ENCODE measurements around the gene SGPL1. TPM values are rescaled to one million over a fixed set of nuclear protein-coding genes. Genes with fewer than 3 reads are reported as not detected.
A peak's percentile ranks its signal among the peaks of the same experiment; 100 is the strongest.
"Not testable (repeated sequence)": the region's sequence is repeated elsewhere in the genome, so short reads cannot be mapped to it uniquely, and the experiment has no call there.

Gene SGPL1
- polyA plus RNA-seq, 4 donors, result 39.6 to 66.2 (median 60.0) TPM

DNA sequence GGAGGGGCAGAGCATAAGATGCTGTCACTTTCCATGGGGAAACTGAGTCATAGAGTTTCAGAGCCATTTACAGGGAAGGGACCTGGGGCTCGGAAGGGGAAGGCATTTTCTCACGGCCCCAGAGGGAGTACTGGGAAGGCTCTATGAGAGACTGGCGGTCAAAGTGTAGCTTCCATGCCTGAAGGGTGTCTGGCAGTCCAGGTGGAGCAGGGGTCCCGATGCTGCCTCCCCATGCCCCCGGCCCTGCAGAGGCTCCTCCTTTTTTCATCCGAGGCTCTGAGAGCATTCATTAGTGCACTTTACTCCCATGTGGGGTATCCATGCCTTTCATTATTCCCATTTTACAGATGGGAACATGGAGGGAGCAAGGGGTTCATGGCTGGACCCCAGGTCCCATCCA lies 100.5 kb downstream of the SGPL1 start:
- no peak for DNase-seq (ENCODE audit: low read depth in 4 of 4, low spot score in 3 of 4)

DNA sequence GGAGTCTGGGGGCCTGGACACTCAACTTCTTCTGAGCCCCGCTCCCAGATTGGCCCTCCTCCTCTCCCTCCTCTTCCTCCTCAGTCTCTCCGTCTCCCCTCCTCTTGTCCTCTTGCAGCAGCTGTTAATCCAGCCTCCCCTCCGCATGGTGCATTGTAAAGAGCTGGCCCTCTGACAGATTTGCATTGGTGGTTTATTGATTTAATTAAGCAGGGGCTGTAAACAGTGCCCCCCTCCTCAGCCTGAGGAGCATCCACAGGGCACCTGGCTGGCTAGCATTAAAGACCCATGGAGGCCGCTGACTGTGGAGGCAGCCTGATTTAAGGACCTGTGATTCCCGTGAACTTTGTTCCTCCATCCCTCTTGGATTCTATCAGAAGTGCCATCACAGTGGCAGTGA lies 101.5 kb downstream of the SGPL1 start:
- DNase-seq (ENCODE audit: low read depth in 4 of 4, low spot score in 3 of 4), result no peak

DNA sequence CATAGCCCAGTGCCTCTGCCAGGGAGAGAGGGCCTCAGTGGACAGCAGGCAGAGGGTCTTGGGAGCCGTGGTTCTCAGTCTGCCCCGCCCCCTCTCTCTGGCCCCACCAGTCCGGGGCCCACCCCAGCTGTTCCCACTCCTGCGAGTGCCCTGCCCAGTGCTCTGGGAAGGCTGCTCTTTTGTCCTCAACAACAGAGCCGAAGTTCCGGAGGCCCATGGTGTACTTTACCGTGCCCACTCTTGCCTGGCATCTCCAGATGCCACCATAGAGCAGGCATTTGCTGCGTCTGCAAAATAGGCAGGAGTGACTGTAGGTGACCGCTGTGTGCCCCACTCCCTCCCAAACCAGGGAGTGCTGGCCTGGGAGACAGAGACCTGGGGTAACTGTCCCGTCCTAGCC lies 101.9 kb downstream of the SGPL1 start:
- DNase-seq (ENCODE audit: low read depth in 4 of 4, low spot score in 3 of 4), result no peak

DNA sequence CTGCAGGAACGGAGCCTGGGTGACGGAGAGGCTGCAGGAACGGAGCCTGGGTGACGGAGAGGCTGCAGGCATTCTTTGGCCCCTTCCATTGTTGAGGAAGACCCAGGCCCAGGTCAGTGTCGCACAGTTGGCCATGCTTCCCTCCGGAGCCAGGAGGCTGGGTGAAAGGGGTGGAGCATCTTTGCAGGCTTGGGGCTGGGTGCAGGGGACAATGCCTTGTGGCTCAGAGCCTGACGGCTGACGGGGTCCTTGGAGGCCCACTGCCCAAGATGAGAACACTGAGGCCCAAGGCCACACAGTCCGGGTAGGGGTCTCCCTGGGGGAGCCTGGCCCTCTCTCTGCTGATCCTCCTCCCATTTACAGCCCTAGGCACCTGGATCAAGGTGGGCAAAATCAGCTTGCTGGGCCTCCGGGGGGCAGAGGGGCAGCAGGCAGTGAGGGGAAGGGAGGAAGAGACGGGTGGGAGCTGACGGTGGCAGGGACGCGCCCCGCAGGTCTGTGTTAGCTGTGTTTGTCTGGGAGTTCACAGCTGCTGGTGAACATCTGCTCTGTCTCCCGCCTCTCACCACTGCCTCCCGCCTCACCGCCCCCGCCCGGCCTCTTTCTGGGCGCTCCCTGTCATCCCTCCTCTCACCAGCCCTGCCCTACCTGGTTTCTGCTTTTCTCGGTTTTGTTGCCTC lies 103.2 kb downstream of the SGPL1 start:
- DNase-seq (ENCODE audit: low read depth in 4 of 4, low spot score in 3 of 4), result no peak

DNA sequence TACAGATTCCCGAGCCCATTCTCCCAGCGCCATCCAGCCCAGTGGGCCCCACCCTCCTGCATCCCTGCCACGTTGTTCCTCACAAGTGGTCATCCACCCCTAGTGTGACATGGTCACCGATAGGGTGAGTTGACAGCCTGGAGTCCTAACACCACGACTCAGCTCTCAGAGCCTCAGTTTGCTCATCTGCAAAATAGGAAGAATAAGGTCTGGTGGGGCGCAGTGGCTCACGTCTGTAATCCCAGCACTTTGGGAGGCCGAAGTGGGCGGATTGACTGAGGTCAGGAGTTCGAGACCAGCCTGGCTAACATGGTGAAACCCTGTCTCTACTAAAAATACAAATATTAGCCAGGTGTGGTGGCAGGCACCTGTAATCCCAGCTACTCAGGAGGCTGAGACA lies 104.2 kb downstream of the SGPL1 start:
- not testable (repeated sequence) for DNase-seq (ENCODE audit: low read depth in 4 of 4, low spot score in 3 of 4)

DNA sequence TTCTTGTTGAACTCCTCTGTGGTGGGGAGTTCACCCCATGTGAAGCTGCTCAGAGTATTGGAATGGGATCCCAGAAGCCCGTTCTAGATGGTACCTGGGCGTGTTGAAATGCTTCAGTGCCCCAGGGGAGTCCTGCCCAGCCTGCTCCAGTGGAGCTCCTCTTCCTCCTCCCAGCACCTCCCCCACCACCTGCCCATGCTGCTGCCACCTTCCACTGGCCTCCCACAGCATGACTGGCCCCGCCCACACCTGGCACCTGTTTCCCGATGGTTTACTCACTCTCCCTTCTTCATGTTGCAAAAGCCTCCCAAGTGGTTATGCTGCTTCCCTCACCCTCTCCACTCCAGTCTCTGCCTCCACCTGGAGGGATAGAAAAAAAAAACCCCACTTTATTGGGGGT lies 104.8 kb downstream of the SGPL1 start:
- DNase-seq (ENCODE audit: low read depth in 4 of 4, low spot score in 3 of 4), result no peak

DNA sequence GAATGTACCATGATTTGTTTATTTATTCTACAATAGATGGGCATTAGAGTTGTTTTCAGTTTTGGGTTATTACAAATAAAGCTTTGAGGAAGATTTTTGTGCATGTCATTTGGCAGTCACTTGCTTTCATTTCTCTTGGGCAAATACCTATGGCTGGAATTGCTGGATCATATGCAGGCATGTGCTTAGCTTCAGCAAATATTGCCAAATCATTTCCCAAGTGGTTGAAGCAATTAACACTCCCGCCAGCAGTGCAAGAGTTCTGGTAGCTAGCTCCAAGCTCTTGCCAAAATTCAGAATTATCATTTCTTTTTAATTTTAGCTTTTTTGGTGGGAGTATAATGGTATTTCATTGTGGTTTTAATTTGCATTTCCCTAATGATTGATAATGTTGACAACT lies 105.5 kb downstream of the SGPL1 start:
- no peak for DNase-seq (ENCODE audit: low read depth in 4 of 4, low spot score in 3 of 4)

DNA sequence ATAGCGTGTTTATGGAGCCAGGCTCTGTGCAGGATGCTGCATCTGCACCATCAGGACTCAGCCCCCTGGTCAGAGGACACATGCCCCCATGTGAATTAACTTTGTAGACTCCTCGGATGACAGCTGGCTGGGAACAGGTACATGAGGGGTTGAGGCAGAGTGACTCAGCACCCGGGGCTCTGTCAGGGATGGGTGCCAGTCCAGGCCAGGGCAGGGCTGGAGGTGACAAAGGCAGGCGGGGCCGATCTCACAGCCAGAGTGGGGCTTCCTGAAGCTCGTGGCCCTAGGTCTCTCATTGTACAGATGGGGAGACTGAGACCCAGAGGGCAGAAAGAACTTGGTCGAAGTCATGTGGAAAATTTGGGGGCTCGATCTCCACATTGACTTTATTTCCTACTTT lies 107.9 kb downstream of the SGPL1 start:
- DNase-seq (ENCODE audit: low read depth in 4 of 4, low spot score in 3 of 4), result no peak

DNA sequence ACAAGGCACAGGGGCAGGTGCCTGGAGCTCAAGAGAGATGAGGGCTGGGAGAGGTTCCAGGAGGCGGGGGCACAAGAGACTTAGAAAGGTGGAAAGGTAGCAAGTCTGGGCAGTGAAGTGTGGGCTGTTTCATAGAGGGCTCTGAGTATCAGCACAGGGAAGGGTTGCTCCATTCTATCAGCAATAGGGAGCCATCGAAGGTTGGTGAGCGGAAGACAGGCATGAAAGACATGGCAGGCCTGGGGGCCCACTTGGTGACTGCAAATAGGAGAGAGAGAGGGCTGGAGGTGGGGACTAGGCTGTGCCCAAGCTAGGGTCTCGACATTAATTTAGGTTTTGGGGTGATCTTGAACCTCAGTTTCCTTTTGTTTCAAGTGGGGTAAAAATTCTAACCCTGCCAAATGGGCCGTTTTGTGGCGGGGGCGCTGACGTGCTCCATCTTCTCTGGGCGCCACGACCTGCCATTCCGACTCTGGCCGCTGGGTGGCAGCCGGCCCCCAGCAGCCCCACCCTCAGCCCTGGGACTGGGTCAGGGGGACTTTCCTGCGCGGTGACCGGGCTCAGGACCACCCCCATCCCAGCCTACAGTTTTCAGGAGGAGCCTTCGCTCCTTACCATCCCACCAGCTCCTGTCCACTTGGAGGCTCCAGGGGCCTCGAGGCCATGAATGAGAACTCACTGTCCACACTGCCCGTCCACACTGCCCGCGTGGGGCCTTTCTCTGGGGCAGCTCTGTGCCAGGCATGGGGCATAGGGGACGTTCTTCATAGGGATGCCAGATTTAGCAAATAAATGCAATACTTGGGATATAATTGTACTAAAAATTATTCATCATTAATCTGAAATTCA lies 109.9 kb downstream of the SGPL1 start:
- no peak for DNase-seq (ENCODE audit: low read depth in 4 of 4, low spot score in 3 of 4)

DNA sequence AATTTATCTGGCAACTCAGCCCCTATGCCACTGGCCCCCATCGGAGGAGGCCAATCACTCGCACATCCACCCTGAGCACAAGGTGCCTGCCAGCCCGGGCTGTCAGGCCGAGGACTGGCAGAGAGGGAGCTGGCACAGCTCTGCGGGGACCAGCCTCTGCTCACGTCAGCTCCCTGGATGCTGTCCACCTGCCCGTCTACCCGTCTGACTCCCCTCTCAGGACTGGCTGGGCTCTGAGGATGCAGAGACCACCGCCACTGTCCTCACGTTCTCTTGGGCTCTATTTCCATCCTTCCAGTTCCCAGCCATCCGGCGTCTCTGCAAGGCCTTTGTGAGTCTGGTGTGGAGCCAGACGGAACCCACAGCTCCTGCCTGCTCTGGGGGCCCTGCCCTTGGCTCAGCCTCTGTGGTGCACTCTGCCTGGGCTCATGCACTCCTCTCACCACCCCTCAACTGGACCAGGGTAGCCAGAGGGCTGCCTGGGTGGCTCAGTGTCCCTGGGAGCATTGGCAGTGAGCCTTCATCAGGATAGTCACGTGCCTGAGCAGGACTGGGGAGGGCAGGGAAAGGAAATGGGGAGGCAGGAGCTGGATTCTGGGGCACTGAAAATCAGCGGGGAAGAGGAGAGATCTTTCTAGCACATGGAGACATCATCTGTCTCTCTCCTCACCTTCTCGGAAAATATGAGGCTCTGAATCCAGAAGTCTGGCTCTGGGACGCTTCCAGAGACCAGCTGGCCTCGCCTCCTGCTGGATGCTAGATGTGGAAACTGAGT lies 110.7 kb downstream of the SGPL1 start:
- no peak for DNase-seq (ENCODE audit: low read depth in 4 of 4, low spot score in 3 of 4)

DNA sequence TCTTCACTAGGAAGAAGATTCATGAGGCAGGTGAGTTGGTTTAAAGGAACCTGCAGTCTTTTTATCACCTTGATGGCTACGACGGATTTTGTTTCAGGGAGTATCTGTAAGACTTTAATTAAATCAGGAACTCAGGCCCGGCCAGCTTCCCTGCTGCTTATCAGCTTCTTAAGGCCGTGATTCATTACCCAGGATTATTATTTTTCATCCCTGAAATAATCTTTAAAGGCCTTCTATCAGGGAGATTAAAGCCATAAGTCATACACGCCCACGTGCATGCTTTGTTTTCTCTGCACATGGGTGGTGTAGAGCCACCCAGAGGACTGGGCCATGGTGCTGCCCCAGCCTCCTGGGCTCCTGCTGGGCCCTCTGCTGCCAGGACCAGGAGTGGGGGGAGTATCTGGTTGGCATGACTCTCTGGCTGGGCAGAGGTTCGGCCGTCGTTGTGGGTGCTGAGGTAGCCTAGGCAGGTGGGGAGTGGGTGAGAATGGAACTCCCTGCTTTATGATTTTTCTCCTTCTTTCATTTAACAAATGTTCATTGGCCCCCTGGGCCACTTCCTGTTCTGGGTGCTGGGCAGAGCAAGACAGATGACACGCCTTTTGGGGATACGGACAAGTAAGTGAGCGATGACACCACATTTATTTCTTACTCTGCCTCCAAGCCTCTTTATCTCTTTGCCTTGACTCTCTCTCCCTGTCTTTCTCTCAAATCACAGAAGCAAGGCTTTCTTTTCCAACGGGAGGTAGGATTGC lies 111.6 kb downstream of the SGPL1 start:
- DNase-seq (ENCODE audit: low read depth in 4 of 4, low spot score in 3 of 4), result peak in 2 of 4 donors; percentile 33 to 56

DNA sequence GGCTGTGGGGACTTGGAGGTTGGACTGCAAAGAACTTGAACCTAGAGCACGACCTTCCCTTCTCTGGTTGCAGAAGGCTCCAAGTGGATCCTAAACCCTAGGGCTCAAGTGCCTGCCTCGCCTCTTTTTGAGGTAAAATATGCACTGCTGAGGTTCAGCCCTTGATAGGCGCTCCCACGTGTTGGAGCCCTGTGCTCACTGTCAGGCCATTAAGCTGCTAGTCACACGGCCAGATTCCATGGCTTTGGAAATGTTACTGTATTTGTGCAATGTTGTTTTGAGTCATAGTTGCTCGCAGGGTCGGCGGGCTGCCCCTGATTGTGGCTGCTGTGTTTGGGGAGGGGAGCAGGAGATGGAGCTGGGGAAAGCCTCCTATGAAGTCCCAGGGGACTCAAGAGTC lies 112.4 kb downstream of the SGPL1 start:
- no peak for DNase-seq (ENCODE audit: low read depth in 4 of 4, low spot score in 3 of 4)

DNA sequence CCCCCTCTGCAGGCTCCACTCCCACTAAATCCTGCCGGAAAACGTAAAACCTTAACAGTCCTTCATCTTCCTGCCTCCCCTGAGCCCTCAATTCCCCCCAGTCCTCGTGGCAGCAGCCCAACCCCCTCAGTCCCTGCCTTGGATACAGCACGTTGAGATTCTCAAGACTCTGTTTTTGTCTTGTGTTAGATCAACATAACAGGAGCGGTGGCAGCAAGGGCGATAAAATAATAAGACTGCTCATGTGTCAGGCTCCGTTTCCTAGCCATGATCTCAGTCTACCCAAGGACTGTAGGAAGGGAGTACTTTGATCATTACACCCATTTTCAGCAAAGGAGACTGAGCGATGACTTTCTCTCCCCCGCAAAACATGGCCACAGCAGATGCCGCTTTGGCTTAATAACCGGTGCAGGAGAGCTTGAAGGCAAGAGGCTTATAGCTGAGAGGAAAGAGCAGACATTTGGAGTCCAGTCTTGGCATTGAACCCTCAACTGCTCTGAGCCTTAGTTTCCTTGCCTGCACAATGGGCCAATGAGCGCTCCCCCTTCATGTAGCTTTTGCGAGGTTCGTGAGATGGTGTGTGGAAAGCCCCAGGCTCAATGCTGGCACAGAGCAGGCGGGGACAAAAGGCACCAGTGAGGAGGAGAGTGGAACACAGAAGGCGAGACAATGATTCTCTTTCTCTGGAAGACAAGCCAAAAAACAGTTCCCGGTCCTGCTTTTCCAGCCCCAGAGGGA lies 114.7 kb downstream of the SGPL1 start:
- no peak for DNase-seq (ENCODE audit: low read depth in 4 of 4, low spot score in 3 of 4)

Other genes with a start within 250 kb of the SGPL1 start
- 1 to 10 TPM in 1 of 4 donors, under 1 TPM in 3; 0.32 to 1.4 (median 0.84) TPM for gene PRF1, start 213.2 kb upstream of the SGPL1 start, polyA plus RNA-seq (ENCODE audit: insufficient read length in 4 of 4)
- gene ADAMTS14, start 143.4 kb upstream of the SGPL1 start, polyA plus RNA-seq (ENCODE audit: insufficient read length in 4 of 4), result 1 to 10 TPM; 1.2 to 2.0 (median 1.3) TPM
- not detected for gene TBATA, start 30.6 kb upstream of the SGPL1 start, polyA plus RNA-seq (ENCODE audit: insufficient read length in 4 of 4)
- 100 to 1,000 TPM in 3 of 4 donors, 10 to 100 TPM in 1; 45.6 to 129 (median 112) TPM for gene PCBD1, start 72.6 kb downstream of the SGPL1 start, polyA plus RNA-seq (ENCODE audit: insufficient read length in 4 of 4)

Data from left renal pelvis (tissue), 4 donors.